Kidney epithelial cell (primary cell): ENCODE data around the gene CCDC121. TPM values are rescaled to one million over a fixed set of nuclear protein-coding genes. Genes with fewer than 3 reads are reported as not detected.

Experiments
- DNase-seq: peaks from one replicate; pipeline ENCODE4 v3.0.0-alpha.2; 2010; ENCODE audit warnings: low read depth
- H3K27me3 ChIP-seq: 2 replicates; pipeline ENCODE4 v1.6.0; 2011; ENCODE audit warnings: low read length; ENCODE audit not compliant: control insufficient read depth, insufficient read depth
- H3K36me3 ChIP-seq: 2 replicates; pipeline ENCODE4 v1.5.1; 2011; ENCODE audit warnings: low read length; ENCODE audit not compliant: control insufficient read depth, insufficient read depth
- H3K4me3 ChIP-seq: 2 replicates; pipeline ENCODE4 v1.5.1; 2011; ENCODE audit warnings: low read depth, mild to moderate bottlenecking, control low read depth, low read length
- total RNA-seq: library from RNA; depleted of rRNA; stranded (reverse); fragments of >200 nt; gene quantifications from 2 replicates; pipeline ENCODE4 v1.2.3, GENCODE V29; 2015
- TF ChIP-seq, protein P1 (sequence below): IDR thresholded peaks from 2 replicates; pipeline ENCODE4 v1.5.1; 2011; ENCODE audit warnings: mild to moderate bottlenecking, moderate library complexity, low read length, control low read depth, inconsistent platforms; ENCODE audit not compliant: insufficient read depth, poor library complexity, severe bottlenecking

The CCDC121 gene
- total RNA-seq, 1 donor from 2014 or later: 3.6 TPM

DNA sequence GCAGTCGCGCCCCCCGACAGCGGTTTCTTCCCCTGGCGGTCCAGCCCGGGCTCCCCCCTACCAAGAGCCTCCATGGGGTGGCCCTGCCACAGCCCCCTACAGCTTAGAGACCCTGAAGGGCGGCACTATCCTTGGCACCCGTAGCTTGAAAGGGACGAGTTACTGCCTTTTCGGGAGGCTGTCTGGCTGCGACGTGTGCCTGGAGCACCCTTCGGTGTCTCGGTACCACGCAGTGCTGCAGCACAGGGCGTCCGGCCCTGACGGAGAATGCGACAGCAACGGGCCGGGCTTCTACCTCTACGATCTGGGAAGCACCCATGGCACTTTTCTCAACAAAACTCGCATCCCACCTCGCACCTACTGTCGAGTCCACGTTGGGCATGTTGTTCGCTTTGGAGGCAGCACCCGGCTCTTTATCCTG, 35.4 kb upstream of the CCDC121 start:
- DNase-seq: no peak
- TF ChIP-seq, protein P1, sequence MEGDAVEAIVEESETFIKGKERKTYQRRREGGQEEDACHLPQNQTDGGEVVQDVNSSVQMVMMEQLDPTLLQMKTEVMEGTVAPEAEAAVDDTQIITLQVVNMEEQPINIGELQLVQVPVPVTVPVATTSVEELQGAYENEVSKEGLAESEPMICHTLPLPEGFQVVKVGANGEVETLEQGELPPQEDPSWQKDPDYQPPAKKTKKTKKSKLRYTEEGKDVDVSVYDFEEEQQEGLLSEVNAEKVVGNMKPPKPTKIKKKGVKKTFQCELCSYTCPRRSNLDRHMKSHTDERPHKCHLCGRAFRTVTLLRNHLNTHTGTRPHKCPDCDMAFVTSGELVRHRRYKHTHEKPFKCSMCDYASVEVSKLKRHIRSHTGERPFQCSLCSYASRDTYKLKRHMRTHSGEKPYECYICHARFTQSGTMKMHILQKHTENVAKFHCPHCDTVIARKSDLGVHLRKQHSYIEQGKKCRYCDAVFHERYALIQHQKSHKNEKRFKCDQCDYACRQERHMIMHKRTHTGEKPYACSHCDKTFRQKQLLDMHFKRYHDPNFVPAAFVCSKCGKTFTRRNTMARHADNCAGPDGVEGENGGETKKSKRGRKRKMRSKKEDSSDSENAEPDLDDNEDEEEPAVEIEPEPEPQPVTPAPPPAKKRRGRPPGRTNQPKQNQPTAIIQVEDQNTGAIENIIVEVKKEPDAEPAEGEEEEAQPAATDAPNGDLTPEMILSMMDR: no peak
- Histone ChIP-seq H3K36me3 (no peaks in the 10 kb centered on the region), H3K27me3 (no peaks in the 10 kb centered on the region), H3K4me3 (peak overlapping the region; percentile 85)

DNA sequence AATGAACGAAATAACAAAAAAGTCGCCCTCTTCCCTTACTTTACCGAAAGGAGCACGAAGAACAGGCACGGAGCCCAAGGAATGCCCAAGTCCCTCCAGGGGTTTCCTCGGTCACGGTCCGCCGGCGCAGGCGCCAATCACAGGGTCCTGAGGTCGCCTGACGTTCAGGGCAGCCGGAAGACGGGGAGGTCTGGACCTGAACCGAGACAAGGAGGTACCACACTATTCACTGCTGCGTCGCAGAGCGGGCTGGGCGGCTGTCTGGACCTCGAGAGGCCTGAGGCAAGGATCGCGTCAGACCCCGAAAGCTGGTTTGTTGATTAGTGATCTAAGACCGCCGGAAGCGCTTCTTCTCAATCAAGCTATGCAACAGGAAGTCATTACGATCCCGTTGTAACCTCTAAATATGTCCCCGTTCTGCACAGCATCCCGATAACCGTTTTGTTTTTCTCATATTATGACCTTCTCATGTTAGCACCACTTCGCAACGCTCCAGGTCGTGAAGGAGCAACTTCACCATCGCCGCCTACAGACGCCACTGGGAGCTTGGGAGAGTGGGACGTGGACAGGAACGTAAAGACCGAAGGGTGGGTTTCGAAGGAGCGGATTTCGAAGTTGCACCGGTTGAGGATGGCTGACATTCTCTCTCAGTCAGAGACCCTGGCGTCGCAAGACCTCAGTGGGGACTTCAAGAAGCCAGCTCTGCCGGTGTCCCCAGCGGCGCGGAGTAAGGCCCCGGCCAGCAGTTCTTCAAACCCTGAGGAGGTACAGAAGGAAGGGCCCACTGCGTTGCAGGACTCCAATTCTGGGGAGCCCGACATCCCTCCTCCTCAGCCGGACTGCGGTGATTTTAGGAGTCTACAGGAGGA, 34.7 kb upstream of the CCDC121 start, which contains the start of the genes SLC4A1AP and SUPT7L:
SLC4A1AP (plus strand) TSS at position 605 of the 869 bp plus-strand sequence; CDS start at position 631, 26 bp downstream.
SUPT7L (minus strand) TSS at position 330 of the 869 bp plus-strand sequence. CDS start 1,422 bp downstream, outside the sequence.
- H3K4me3 ChIP-seq: peak within 1 kb of the TSS; percentile 85

DNA sequence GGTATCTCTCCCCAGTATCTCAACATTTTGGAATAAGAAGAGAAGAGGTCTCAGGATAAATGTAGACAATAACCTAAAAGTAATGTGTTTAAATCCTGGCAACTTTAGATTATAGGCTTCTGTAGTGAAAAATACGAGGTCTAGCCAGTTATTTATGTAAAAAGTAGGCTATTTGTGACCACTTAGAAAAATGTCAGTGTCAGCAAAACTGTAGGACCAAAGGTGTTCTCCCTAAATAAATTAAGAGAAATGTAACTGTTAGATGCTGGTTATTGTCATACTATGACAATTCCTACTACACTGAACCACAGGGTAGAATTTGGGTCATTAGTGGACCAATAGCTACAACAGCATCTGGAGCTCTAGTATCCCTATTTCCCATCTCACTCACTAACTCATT, 32.6 kb upstream of the CCDC121 start:
- TF ChIP-seq, protein P1: no peak
- H3K4me3 ChIP-seq: no peak overlapping the region
- H3K27me3 ChIP-seq: no peaks in the 10 kb centered on the region
- H3K36me3 ChIP-seq: no peaks in the 10 kb centered on the region
- no peak for DNase-seq

More for the DNA sequence above, 34.7 kb upstream of the CCDC121 start, which contains the start of the genes SLC4A1AP and SUPT7L:
- Histone ChIP-seq H3K36me3 (no peaks in the 10 kb centered on the region), H3K27me3 (no peaks in the 10 kb centered on the region)
- peak; percentile 61 for DNase-seq
- TF ChIP-seq, protein P1: no peak

DNA sequence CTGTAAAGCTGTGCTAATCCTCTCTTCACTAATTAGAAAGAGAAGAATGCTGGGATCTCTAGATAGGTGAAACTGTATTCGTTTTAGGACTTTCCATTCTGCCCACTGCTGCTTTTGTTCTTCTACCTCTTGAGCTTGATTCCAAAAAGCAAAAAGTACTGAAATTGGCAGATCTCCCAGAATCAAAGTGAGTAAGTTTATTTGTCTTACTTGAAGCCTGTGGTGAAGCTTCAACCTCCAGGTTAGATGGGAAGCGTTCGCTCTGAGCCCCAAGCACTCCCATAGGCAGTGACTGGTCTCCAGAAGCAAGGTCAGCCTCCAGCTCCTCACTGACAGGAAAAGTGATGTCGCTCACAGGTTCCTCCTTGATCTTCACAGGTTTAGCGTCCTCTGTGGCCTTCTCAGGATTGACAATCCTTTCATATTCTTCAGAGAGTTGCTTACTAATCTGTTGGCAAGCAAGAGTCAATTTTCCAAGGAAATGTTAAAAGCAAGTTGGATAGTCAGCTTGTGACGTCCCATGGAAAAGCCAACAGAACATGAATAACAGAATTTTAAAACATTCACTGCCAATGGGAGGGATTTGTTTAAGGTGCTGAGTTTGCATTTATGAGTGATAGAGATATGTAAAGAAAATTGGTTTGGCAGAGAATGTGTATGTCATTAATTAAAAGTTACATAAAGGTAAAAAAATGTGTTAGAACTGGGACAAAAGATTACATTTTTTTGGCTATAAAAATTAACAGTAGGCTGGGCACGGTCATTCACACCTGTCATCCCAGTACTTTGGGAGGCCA, 26.5 kb upstream of the CCDC121 start:
- TF ChIP-seq, protein P1: no peak
- Histone ChIP-seq H3K36me3 (no peaks in the 10 kb centered on the region), H3K4me3 (no peak overlapping the region), H3K27me3 (no peaks in the 10 kb centered on the region)
- no peak for DNase-seq

DNA sequence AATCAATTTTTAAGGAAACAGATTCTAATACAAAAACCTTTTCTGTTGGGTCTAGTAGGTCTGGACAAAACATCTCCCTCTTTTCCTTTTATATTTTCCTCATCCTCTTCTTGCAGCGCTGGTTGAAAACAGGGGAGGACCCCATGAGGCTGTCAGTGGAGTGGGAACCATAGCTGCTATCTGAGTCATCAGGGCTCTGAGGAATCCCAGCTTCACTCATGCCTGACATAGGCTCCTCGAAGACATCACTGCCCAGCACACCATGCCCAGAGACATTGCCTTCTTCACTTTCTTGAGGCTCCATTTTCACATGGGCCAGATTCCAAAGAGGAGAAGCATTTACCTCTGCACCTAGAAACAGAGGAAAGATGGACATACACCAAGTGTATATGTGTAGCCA, 24.6 kb upstream of the CCDC121 start:
- TF ChIP-seq, protein P1: no peak
- Histone ChIP-seq H3K4me3 (no peak overlapping the region), H3K36me3 (no peaks in the 10 kb centered on the region), H3K27me3 (no peaks in the 10 kb centered on the region)
- peak; percentile 43 for DNase-seq
